ENCODE measurements around the gene UBE2V1. TPM values are rescaled to one million over a fixed set of nuclear protein-coding genes. Genes with fewer than 3 reads are reported as not detected.
"Not testable (repeated sequence)": the region's sequence is repeated elsewhere in the genome, so short reads cannot be mapped to it uniquely, and the experiment has no call there.

The UBE2V1 gene
- total and polyA plus RNA-seq, 2 of the 13 experiments (the other 11 are each of a cell fraction or from before 2014, with no cell fraction given): 81.3 to 132 TPM

GRCh38 chr20:50136822-50137599, 24.1 kb upstream of the UBE2V1 start (continued):
- TF ChIP-seq FOXO4 (CRISPR knock-in tag; conservative IDR thresholded peaks at IDR 0.05) (0 out of 2 replicates have a peak, but pooled peaks have one; percentile 41), RBM22 (optimal IDR thresholded peaks at IDR 0.05; ENCODE audit: low read length) (no peak), GATAD1 (CRISPR knock-in tag; IDR thresholded peaks at IDR 0.05) (0 out of 2 replicates have a peak, but pooled peaks have one; percentile 9), MXD1 (CRISPR knock-in tag; IDR thresholded peaks at IDR 0.05) (0 out of 2 replicates have a peak, but pooled peaks have one; percentile 47), ISX (CRISPR knock-in tag; conservative IDR thresholded peaks at IDR 0.05) (no peak), HNF1B (CRISPR knock-in tag; IDR thresholded peaks at IDR 0.05) (0 out of 2 replicates have a peak, but pooled peaks have one; percentile 9), ZNF253 (CRISPR knock-in tag; IDR thresholded peaks at IDR 0.05; ENCODE audit: borderline replicate concordance) (no peak), SP1 (IDR thresholded peaks at IDR 0.05) (no peak), SP1 (CRISPR knock-in tag; IDR thresholded peaks at IDR 0.05) (no peak), KDM2A (CRISPR knock-in tag; IDR thresholded peaks at IDR 0.05; ENCODE audit: borderline replicate concordance, low read depth) (0 out of 2 replicates have a peak, but pooled peaks have one; percentile 11)

- BruUV-seq (replicated peaks); H3K9me3 ChIP-seq (ENCODE audit: low read length); H3K9ac ChIP-seq (ENCODE audit: insufficient read depth, low read depth, low read length); H3K4me2 ChIP-seq (ENCODE audit: low read depth, low read length); H2AFZ ChIP-seq (ENCODE audit: low read length); H3K27ac ChIP-seq (ENCODE audit: extremely low read length, insufficient read depth, low read length); DNase-seq (ENCODE audit: low spot score); intact Hi-C loops (cut with micrococcal nuclease; ENCODE audit: unreplicated experiment); H3K4me3 ChIP-seq (replicated peaks in 1 of 3; ENCODE audit: insufficient read depth in 1 of 3, low read depth in 2 of 3, low read length in 3 of 3); FAIRE-seq; in situ Hi-C loops (cut with HindIII; ENCODE audit: extremely low pct_ligation_motif_present, low pct_unique_long_range_greater_than_20kb); CTCF ChIA-PET (ENCODE audit: low intra/inter-chr PET ratio, low total read pairs); ATAC-seq; H4K20me1 ChIP-seq (ENCODE audit: insufficient read depth, low read length); H3K27me3 ChIP-seq (ENCODE audit: control insufficient read depth in 1 of 2, insufficient read depth in 2 of 2, low read length in 2 of 2): not testable (repeated sequence)
- WGBS (ENCODE audit: low lambda C conversion rate): 98% methylated on average over 7 of the region's 7 CpGs
- H3K36me3 ChIP-seq (replicated peaks in 1 of 2; ENCODE audit: control insufficient read depth in 1 of 2, insufficient read depth in 2 of 2, low read length in 2 of 2): peaks cover 44 to 63% of the 10 kb centered on the region in 2 experiments
- peaks cover 30% of the 10 kb centered on the region for H3K4me1 ChIP-seq (ENCODE audit: insufficient read depth, low read length)
- peaks cover 14% of the 10 kb centered on the region for H3K79me2 ChIP-seq (ENCODE audit: insufficient read depth, low read length)
- POLR2A ChIA-PET: interaction anchor here (1.4 kb wide), 1 partner anchor 17 kb away, joined by 8 read pairs; the partner anchor contains the start of gene PEDS1
Observed at GRCh38 chr20:50135157-50135556, 22.2 kb upstream of the UBE2V1 start.
